Raji (cell line): ENCODE results near the gene SMIM35.

ENCODE experiments used
- POLR2A ChIP-seq: IDR thresholded peaks from 2 replicates; pipeline ENCODE4 v1.6.1; 2011; ENCODE audit warnings: low read depth, low read length, control low read depth; ENCODE audit not compliant: insufficient read depth

The SMIM35 gene

GRCh38 chr11:117980280-117980679 is 106.5 kb downstream of the SMIM35 start:
- no peak for TF ChIP-seq POLR2A

GRCh38 chr11:117979481-117980211 is 107.1 kb downstream of the SMIM35 start:
- no peak for TF ChIP-seq POLR2A

GRCh38 chr11:117978991-117979390 is 107.8 kb downstream of the SMIM35 start:
- TF ChIP-seq POLR2A = no peak

GRCh38 chr11:117977029-117977428 is 109.7 kb downstream of the SMIM35 start:
- TF ChIP-seq POLR2A = no peak

- TF ChIP-seq POLR2A = no peak
These were observed 110.3 kb downstream of the SMIM35 start for GRCh38 chr11:117976445-117976844.

- TF ChIP-seq POLR2A = no peak
These were observed 113.3 kb downstream of the SMIM35 start for GRCh38 chr11:117973503-117973860.

- TF ChIP-seq POLR2A = no peak
These were observed 113.9 kb downstream of the SMIM35 start for GRCh38 chr11:117972629-117973502.

- no peak for TF ChIP-seq POLR2A
These were observed 114.7 kb downstream of the SMIM35 start for GRCh38 chr11:117972044-117972443.

GRCh38 chr11:117970400-117971024 is 116.3 kb downstream of the SMIM35 start:
- TF ChIP-seq POLR2A = no peak

- no peak for TF ChIP-seq POLR2A
These were observed 117.4 kb downstream of the SMIM35 start for GRCh38 chr11:117969160-117969991.

- TF ChIP-seq POLR2A = no peak
These were observed 119.9 kb downstream of the SMIM35 start for GRCh38 chr11:117966908-117967307.

GRCh38 chr11:117962826-117963225 is 123.9 kb downstream of the SMIM35 start:
- no peak for TF ChIP-seq POLR2A

- no peak for TF ChIP-seq POLR2A
These were observed 124.9 kb downstream of the SMIM35 start for GRCh38 chr11:117961896-117962295.

- no peak for TF ChIP-seq POLR2A
These were observed 126.4 kb downstream of the SMIM35 start for GRCh38 chr11:117960406-117960805.
